ENCODE measurements around the gene CBX4. TPM values are rescaled to one million over a fixed set of nuclear protein-coding genes. Genes with fewer than 3 reads are reported as not detected.

Gene CBX4
- polyA plus RNA-seq, 1 donor (not counting 4 experiments of a cell fraction or from before 2014, with no cell fraction given), result 7.0 TPM

DNA sequence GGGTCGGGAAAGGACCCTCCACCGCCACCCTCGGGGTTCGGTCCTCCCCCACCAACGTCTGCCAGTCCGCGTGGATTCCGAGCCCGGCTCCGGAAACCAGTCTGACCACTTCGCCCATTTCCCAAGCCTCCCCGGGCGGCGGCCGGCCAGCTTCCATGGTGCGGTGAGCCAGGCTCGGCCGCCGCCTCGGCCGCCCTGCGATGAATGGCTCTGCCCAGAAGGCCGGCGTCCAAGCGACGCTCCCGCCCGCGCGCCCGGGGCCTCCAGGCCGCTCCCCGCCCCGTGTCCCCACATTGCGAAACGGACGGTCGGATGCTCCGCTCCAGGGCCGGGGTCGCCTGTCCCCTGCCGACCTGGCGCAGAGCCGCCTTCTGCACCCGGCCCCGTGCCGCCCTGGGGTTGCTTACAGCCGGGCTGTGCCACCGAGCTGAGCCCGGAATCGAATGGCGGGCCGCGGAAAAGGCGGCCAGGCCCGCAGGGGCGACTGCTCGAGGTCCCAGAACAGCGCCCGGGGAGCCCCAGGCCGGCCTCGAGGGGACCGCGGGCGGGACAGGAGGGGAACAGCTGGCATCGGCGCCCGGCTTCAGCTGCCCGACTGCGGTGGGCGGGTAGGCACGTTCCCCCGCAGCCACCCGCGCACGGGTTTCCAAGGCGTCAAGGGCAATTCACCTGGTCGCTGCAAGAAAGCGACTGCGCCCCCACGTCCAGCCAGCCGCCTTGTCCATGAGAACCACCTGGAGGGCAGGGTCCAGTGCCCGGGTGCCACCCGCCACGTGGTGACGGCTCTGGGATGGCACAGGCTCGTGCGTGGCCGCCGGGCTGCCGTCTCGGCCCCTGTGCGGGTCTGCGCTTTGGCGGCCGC, 24.0 kb downstream of the CBX4 start:
- Histone ChIP-seq H3K9ac (ENCODE audit: control insufficient read depth, extremely low read depth, insufficient read depth, low read length) (no peak overlapping the region), H3K79me2 (ENCODE audit: control insufficient read depth, insufficient read depth, low read length) (no peaks in the 10 kb centered on the region), H3K4me2 (ENCODE audit: control insufficient read depth, extremely low read depth, insufficient read depth, low read depth, low read length) (peak overlapping the region; percentile 45), H2AFZ (ENCODE audit: control insufficient read depth, low read length) (no peak overlapping the region), H3K4me3 (ENCODE audit: control insufficient read depth in 2 of 3, extremely low read depth in 1 of 3, insufficient read depth in 2 of 3, low read depth in 1 of 3, low read length in 3 of 3) (peak overlapping the region in 1 of 3 experiments; percentile 25), H3K4me1 (ENCODE audit: control insufficient read depth, extremely low read depth, insufficient read depth, low read length) (peaks cover 5% of the 10 kb centered on the region), H3K27me3 (ENCODE audit: control insufficient read depth, extremely low read depth, insufficient read depth, low read length) (peaks cover 90% of the 10 kb centered on the region), H4K20me1 (ENCODE audit: control insufficient read depth, extremely low read depth, insufficient read depth, low read length) (peaks cover 2% of the 10 kb centered on the region), H3K36me3 (ENCODE audit: control insufficient read depth in 2 of 2, extremely low read depth in 1 of 2, insufficient read depth in 2 of 2, low read length in 2 of 2) (no peaks in the 10 kb centered on the region), H3K9me3 (ENCODE audit: control insufficient read depth, low read depth, low read length) (no peaks in the 10 kb centered on the region), H3K9me1 (ENCODE audit: control insufficient read depth, extremely low read depth, insufficient read depth, low read length) (no peaks in the 10 kb centered on the region), H3K27ac (ENCODE audit: control insufficient read depth, insufficient read depth, low read length) (no peak overlapping the region)
- dilution Hi-C loops (cut with MboI; ENCODE audit: extremely low pct_ligation_motif_present, low sequenced_read_pairs), result no loop called here
- FAIRE-seq (no peak), DNase-seq (ENCODE audit: low read depth, low spot score) (no peak)
- TF ChIP-seq, protein P1, sequence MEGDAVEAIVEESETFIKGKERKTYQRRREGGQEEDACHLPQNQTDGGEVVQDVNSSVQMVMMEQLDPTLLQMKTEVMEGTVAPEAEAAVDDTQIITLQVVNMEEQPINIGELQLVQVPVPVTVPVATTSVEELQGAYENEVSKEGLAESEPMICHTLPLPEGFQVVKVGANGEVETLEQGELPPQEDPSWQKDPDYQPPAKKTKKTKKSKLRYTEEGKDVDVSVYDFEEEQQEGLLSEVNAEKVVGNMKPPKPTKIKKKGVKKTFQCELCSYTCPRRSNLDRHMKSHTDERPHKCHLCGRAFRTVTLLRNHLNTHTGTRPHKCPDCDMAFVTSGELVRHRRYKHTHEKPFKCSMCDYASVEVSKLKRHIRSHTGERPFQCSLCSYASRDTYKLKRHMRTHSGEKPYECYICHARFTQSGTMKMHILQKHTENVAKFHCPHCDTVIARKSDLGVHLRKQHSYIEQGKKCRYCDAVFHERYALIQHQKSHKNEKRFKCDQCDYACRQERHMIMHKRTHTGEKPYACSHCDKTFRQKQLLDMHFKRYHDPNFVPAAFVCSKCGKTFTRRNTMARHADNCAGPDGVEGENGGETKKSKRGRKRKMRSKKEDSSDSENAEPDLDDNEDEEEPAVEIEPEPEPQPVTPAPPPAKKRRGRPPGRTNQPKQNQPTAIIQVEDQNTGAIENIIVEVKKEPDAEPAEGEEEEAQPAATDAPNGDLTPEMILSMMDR (optimal IDR thresholded peaks at IDR 0.05 in 1 of 3, IDR thresholded peaks at IDR 0.05 in 1 of 3, conservative IDR thresholded peaks at IDR 0.05 in 1 of 3; ENCODE audit: extremely low read depth in 1 of 3, insufficient read depth in 2 of 3, low read length in 3 of 3), result no peak
- TF ChIP-seq EZH2 (IDR thresholded peaks at IDR 0.05; ENCODE audit: low read length), result peak; percentile 81

DNA sequence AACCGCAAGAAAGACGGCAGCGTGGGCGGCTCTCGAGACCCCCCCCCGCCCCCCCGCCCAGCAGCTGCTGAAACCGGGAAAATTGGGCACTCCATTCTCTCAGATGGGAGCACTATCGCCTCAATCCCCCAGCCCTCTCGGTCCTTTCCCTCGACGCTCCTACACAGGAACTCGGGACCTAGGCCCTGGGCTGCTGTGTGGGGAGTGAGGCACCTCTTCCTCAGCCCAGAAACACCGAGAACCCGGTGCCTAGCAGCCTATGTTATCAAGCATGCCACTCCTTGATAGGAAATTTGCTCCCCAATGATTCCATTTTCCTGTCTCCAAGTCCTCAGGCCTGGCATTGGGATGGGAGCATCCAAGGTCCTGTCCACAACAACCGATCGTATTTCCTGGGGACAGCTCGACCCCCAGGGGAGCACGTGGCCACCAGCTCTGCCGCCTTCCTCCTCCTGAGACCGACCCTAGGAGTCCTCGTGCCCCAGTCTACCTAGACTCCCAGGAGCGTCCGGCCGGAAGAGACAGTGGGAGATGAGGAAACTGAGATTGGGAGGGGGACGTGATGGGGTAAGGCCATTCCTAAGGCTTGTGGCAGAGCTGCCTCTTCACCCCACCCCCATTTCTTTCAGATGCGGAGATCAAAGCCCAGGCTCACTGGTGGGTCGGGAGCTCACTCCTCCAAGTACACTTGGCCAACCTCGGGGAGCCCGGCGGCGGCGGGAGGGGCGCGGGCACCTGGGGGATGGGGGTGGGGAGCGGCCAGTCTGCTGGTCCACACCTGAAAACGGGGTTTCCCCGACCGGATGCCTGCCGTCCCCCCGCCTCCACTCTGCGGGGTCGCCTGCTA, 24.9 kb downstream of the CBX4 start:
- no peak overlapping the region for H3K9ac ChIP-seq (ENCODE audit: control insufficient read depth, extremely low read depth, insufficient read depth, low read length)
- peaks cover 89% of the 10 kb centered on the region for H3K27me3 ChIP-seq (ENCODE audit: control insufficient read depth, extremely low read depth, insufficient read depth, low read length)
- peaks cover 2% of the 10 kb centered on the region for H4K20me1 ChIP-seq (ENCODE audit: control insufficient read depth, extremely low read depth, insufficient read depth, low read length)
- no peak overlapping the region for H2AFZ ChIP-seq (ENCODE audit: control insufficient read depth, low read length)
- TF ChIP-seq, protein P1 (optimal IDR thresholded peaks at IDR 0.05 in 1 of 3, IDR thresholded peaks at IDR 0.05 in 1 of 3, conservative IDR thresholded peaks at IDR 0.05 in 1 of 3; ENCODE audit: extremely low read depth in 1 of 3, insufficient read depth in 2 of 3, low read length in 3 of 3), result no peak
- TF ChIP-seq EZH2 (IDR thresholded peaks at IDR 0.05; ENCODE audit: low read length), result peak; percentile 87
- no peaks in the 10 kb centered on the region for H3K9me1 ChIP-seq (ENCODE audit: control insufficient read depth, extremely low read depth, insufficient read depth, low read length)
- H3K4me3 ChIP-seq (ENCODE audit: control insufficient read depth in 2 of 3, extremely low read depth in 1 of 3, insufficient read depth in 2 of 3, low read depth in 1 of 3, low read length in 3 of 3), result peak overlapping the region in 1 of 3 experiments; percentile 7
- dilution Hi-C loops (cut with MboI; ENCODE audit: extremely low pct_ligation_motif_present, low sequenced_read_pairs), result no loop called here
- no peaks in the 10 kb centered on the region for H3K79me2 ChIP-seq (ENCODE audit: control insufficient read depth, insufficient read depth, low read length)
- FAIRE-seq, result no peak
- no peak for DNase-seq (ENCODE audit: low read depth, low spot score)
- H3K9me3 ChIP-seq (ENCODE audit: control insufficient read depth, low read depth, low read length), result no peaks in the 10 kb centered on the region
- peaks cover 5% of the 10 kb centered on the region for H3K4me1 ChIP-seq (ENCODE audit: control insufficient read depth, extremely low read depth, insufficient read depth, low read length)
- H3K27ac ChIP-seq (ENCODE audit: control insufficient read depth, insufficient read depth, low read length), result no peak overlapping the region
- H3K36me3 ChIP-seq (ENCODE audit: control insufficient read depth in 2 of 2, extremely low read depth in 1 of 2, insufficient read depth in 2 of 2, low read length in 2 of 2), result no peaks in the 10 kb centered on the region
- peak overlapping the region; percentile 45 for H3K4me2 ChIP-seq (ENCODE audit: control insufficient read depth, extremely low read depth, insufficient read depth, low read depth, low read length)

Data from keratinocyte (primary cell).